ENCODE data around the gene HMGB3.

DNA sequence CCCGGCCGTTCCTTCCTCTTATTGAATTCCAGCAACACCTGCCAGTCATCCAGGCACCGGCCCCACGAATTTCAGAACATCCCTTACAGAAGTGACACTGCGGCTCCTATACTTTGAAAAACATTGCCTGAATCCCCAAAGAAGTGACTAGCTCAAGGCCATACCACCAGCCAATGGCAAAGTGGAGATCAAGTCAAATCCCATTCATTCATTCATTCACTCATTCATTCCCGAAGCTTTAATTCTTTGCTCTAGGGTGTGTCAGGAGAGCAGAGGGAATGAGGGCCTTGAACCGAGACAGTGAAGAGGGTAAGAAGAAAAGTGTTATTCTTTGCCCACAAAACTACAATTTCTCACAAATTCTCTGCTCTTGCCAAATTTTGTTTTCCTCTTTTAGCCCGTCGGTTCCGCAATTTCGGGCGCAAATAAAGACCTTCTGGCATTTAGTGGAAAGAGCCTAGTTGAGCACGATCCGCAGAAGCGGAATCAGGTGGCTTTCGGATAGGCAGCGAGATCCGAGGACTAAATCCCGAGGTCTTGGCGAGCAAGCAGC is 824 bp upstream of the HMGB3 start:
- no peak for TF ChIP-seq EZH2 (IDR thresholded peaks at IDR 0.05)
- no peak for TF ChIP-seq POLR2AphosphoS5 (IDR thresholded peaks at IDR 0.05; ENCODE audit: borderline replicate concordance, low read depth, low read length)

Data from SK-N-MC (cell line).